Measurements from ENCODE around the gene CRYBG1. TPM values are rescaled to one million over a fixed set of nuclear protein-coding genes. Genes with fewer than 3 reads are reported as not detected.

CRYBG1 gene
- total RNA-seq, 1 experiment from 2014 or later = 5.7 TPM

- peaks cover 2 to 3% of the 10 kb centered on the region in 2 experiments; a peak in 1 of 4 replicates for H3K4me1 Mint-ChIP-seq
- Histone ChIP-seq H4K8ac (replicated peaks; ENCODE audit: insufficient read length, low read depth, low read length) (no peak overlapping the region), H3K56ac (ENCODE audit: insufficient read length, low read depth, low read length) (no peak overlapping the region), H2BK12ac (ENCODE audit: insufficient read length, low read depth, low read length) (no peak overlapping the region), H3K27ac (ENCODE audit: insufficient read length, low read depth, low read length) (no peak overlapping the region), H4K20me1 (ENCODE audit: control insufficient read depth, insufficient read depth, insufficient read length) (no peaks in the 10 kb centered on the region), H3K9me3 (ENCODE audit: control insufficient read depth, low read depth, low read length) (no peaks in the 10 kb centered on the region), H3K4me2 (ENCODE audit: insufficient read depth, insufficient read length, low read length) (no peak overlapping the region), H3K79me2 (ENCODE audit: insufficient read depth, low read length) (no peaks in the 10 kb centered on the region), H3K23me2 (ENCODE audit: insufficient read length, low read depth, low read length, poor library complexity, severe bottlenecking) (no peaks in the 10 kb centered on the region), H3K14ac (ENCODE audit: insufficient read depth, low read length) (no peak overlapping the region), H3K18ac (ENCODE audit: insufficient read length, low read depth, low read length) (no peak overlapping the region), H3K27me3 (ENCODE audit: insufficient read depth, low read length) (no peaks in the 10 kb centered on the region), H2BK20ac (ENCODE audit: low read depth, low read length, poor library complexity, severe bottlenecking) (no peak overlapping the region), H2AK5ac (ENCODE audit: insufficient read length, low read length) (no peak overlapping the region), H3K4ac (ENCODE audit: low read depth, low read length) (no peak overlapping the region), H2BK120ac (ENCODE audit: low read depth, low read length, poor library complexity, severe bottlenecking) (no peak overlapping the region), H2BK5ac (ENCODE audit: insufficient read length, low read length) (no peak overlapping the region), H3K9ac (ENCODE audit: extremely low read depth, insufficient read length, low read length) (no peak overlapping the region), H4K5ac (ENCODE audit: insufficient read length, low read depth, low read length) (no peak overlapping the region), H2BK15ac (ENCODE audit: low read depth, low read length) (no peak overlapping the region), H2AFZ (ENCODE audit: low read length) (no peak overlapping the region), H3K4me1 (ENCODE audit: insufficient read depth, low read length) (no peaks in the 10 kb centered on the region), H3T11ph (ENCODE audit: low read length) (no peak overlapping the region), H4K91ac (ENCODE audit: insufficient read length, low read depth, low read length) (no peak overlapping the region), H3K23ac (ENCODE audit: insufficient read length, low read depth, low read length) (no peak overlapping the region), H3K79me1 (ENCODE audit: insufficient read depth, low read depth, low read length, poor library complexity, severe bottlenecking) (no peaks in the 10 kb centered on the region)
- no peak overlapping the region for H3K4me3 Mint-ChIP-seq
- no peak overlapping the region for H3K27ac Mint-ChIP-seq
- H3K9me3 Mint-ChIP-seq = peaks cover 3 to 4% of the 10 kb centered on the region in 2 experiments; a peak in 3 of 5 replicates
- TF ChIP-seq CTCF (conservative IDR thresholded peaks at IDR 0.05) = no peak
- peaks cover 15 to 46% (median 28%) of the 10 kb centered on the region in 3 experiments; a peak in 6 of 7 replicates for H3K36me3 Mint-ChIP-seq (ENCODE audit: insufficient read depth in 1 of 3, low read depth in 3 of 3)
- H3K27me3 Mint-ChIP-seq (ENCODE audit: low read depth) = no peaks in the 10 kb centered on the region
- WGBS (ENCODE audit: extremely low coverage, insufficient read length, low lambda C conversion rate) = no CpG with 5 or more reads among the region's 2 CpGs
- no peak for DNase-seq
Measured at GRCh38 chr6:106600329-106600728, 239.8 kb downstream of the CRYBG1 start.
